Stimulated activated effector memory CD8-positive, alpha-beta T cell treated with anti-CD3 and anti-CD28 coated beads, Interleukin-12 subunit alpha, Interleukin-12 subunit beta, amount 100 ng/mL, for 72 hours (primary cell): ENCODE data around the gene TPM4.
"Not testable (repeated sequence)": the region's sequence is repeated elsewhere in the genome, so short reads cannot be mapped to it uniquely, and the experiment has no call there.

Experiments
- ATAC-seq: fragments of 150-1000 bp; cut with Tn5 transposase; 2 replicates; pipeline ENCODE4 v1.10.0; 2021
- DNase-seq, 2 donors: peaks; one replicate each; pipeline ENCODE4 v3.0.0; 2021 to 2022; ENCODE audit warnings: low spot score in 2 of 2
- H3K27ac Mint-ChIP-seq: one replicate; pipeline ENCODE4 v1.8.0; 2022; ENCODE audit warnings: mild to moderate bottlenecking, mixed read lengths
- H3K36me3 Mint-ChIP-seq: one replicate; pipeline ENCODE4 v1.8.0; 2022; ENCODE audit warnings: mild to moderate bottlenecking, mixed read lengths
- H3K4me1 Mint-ChIP-seq: one replicate; pipeline ENCODE4 v1.8.0; 2022; ENCODE audit warnings: mixed read lengths
- H3K4me3 Mint-ChIP-seq: one replicate; pipeline ENCODE4 v1.8.0; 2022; ENCODE audit warnings: mild to moderate bottlenecking, mixed read lengths
- H3K9me3 Mint-ChIP-seq: one replicate; pipeline ENCODE4 v1.8.0; 2022; ENCODE audit warnings: mixed read lengths

Gene TPM4

DNA sequence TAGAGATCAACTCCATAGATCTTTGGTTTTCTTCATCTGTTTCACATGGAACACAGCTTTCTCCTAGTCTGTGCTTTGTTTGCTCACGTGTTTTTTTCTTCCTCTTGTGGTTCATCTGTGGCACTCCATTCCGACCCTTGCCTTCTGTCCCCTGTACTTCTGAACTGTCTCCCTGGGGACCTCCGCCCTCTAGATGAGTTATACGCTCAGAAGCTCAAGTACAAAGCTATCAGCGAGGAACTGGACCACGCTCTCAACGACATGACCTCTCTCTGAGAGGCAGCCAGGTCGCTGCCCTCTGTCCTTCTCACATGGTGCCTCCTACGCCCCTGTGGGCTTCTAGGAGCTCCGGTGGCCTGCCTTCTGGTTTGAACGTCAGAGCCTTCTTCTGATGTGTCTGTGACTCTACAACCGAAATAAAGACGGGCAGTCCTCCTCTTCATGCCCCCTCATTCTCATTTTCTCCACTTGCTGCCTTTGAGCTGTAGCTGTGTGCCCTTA is 18.8 kb downstream of the TPM4 start:
- Mint-ChIP-seq H3K36me3 (peaks cover 100% of the 10 kb centered on the region), H3K27ac (peak overlapping the region; percentile 68), H3K9me3 (no peaks in the 10 kb centered on the region), H3K4me3 (no peak overlapping the region), H3K4me1 (peaks cover 31% of the 10 kb centered on the region)
- peak; percentile 43 for ATAC-seq
- no peak for DNase-seq

DNA sequence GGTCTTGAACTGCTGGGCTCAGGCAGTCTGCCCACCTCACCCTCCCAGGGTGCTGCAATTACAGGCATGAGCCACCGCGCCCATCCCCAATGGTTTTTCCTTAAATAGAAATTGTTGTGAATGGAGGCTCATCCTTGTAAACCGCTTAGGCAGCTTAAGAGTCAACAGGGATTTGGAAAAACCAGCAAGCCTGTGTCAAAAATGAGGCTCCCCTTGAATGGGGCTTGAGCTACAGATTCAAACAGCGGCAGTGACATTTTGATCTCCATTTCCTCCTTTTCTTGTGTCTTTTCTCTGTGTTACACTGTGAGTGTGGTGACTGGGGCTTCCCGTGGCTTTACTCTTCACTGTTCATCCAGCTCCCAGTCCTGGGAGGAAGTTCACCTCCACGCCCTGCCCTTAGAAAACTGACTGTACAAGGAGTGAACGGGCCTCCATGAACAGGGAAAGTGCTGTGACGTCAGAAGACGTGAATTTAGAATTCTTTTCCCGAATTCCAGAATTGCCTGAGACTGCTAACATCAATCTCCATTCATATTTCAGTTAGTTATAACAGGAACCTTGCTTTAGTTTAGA is 20.1 kb downstream of the TPM4 start:
- DNase-seq, result no peak
- Mint-ChIP-seq H3K9me3 (no peaks in the 10 kb centered on the region), H3K4me3 (no peak overlapping the region), H3K36me3 (peaks cover 100% of the 10 kb centered on the region), H3K27ac (peak overlapping the region; percentile 56), H3K4me1 (peaks cover 31% of the 10 kb centered on the region)
- ATAC-seq, result no peak

DNA sequence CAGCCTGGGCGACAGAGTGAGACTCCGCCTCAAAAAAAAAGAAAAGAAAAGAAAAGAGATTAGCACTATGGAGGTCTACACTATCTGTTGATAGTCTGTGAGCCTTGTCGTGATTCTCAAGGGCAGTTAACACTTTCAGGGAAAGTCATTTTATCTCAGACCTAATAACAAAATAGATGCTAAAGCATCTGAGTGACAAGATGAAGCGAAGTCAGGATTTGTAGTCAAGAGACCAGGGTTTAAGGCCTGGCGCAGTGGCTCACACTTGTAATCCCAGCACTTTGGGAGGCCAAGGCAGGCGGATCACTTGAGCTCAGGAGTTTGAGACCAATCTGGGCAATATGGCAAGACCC is 22.1 kb downstream of the TPM4 start:
- DNase-seq, result no peak
- Mint-ChIP-seq H3K36me3 (peaks cover 100% of the 10 kb centered on the region), H3K9me3 (no peaks in the 10 kb centered on the region), H3K4me3 (no peak overlapping the region), H3K4me1 (peaks cover 22% of the 10 kb centered on the region), H3K27ac (peak overlapping the region; percentile 65)
- ATAC-seq, result no peak

DNA sequence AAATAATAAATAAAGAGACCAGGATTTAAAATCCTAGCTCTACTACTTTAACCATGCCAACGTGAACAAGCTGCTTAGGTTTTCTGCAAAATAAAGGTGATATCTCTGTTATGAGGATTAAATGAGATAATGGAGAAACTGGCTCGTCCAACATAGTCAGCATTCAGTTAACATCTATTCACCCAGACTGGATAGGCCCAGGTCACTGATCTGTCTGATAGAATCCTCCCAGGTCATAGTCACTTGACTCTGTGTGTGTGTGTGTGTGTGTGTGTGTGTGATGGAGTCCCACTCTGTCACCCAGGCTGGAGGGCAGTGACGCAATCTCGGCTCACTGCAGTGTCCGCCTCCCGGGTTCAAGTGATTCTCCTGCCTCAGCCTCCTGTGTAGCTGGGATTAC is 22.5 kb downstream of the TPM4 start:
- DNase-seq, result no peak
- H3K9me3 Mint-ChIP-seq, result no peaks in the 10 kb centered on the region
- H3K4me3 Mint-ChIP-seq, result no peak overlapping the region
- H3K36me3 Mint-ChIP-seq, result peaks cover 100% of the 10 kb centered on the region
- no peak for ATAC-seq
- H3K4me1 Mint-ChIP-seq, result peaks cover 18% of the 10 kb centered on the region
- no peak overlapping the region for H3K27ac Mint-ChIP-seq

DNA sequence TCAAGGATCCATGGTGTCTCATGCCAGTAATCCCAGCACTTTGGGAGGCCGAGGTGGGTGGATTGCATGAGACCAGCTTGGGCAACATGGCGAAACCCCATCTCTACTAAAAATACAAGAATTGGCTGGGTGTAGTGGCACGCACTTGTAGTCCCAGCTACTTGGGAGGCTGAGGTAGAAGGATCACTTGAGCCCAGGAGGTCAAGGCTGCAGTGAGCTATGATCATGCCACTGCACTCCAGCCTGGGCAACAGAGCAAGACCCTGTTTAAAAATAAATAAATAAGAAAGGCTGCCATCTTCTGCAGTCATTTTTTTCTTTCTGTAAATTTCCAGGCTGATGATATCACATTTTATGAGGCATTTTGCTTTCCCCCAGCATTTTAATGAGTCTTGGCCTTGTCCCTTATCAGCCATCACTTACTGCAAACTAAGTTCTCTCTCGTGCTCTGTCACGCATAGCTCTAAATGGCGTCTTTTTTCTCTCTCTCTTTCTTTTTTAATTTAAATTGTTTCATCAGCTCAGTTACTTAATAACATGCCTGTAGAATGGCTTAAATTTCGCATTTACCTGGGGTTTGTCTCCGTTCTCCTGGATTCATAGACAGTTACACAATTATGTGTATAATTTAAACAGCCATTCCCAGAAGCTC is 23.1 kb downstream of the TPM4 start:
- not testable (repeated sequence) for DNase-seq, H3K9me3 Mint-ChIP-seq, ATAC-seq, H3K4me3 Mint-ChIP-seq
- Mint-ChIP-seq H3K27ac (peak overlapping the region; percentile 21), H3K36me3 (peaks cover 100% of the 10 kb centered on the region), H3K4me1 (peaks cover 18% of the 10 kb centered on the region)

DNA sequence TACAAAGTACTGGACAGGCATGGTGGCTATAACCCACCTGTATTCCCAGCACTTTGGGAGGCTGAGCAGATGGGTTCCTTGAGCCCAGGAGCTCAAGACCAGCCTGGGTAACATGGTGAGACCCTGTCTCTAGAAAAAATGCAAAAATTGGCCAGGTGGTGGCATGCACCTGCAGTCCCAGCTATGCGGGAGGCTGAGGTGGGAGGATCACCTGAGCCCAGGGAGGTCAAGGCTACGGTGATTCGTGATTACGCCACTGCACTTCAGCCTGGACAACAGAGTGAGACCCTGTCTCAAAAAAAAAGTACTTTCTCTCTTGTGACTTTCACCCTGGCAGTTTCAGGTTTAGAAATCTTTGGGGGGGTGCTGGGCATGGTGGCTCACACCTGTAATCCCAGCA is 24.2 kb downstream of the TPM4 start:
- no peak overlapping the region for H3K4me3 Mint-ChIP-seq
- ATAC-seq, result no peak
- no peak for DNase-seq
- H3K4me1 Mint-ChIP-seq, result peaks cover 10% of the 10 kb centered on the region
- no peaks in the 10 kb centered on the region for H3K9me3 Mint-ChIP-seq
- H3K36me3 Mint-ChIP-seq, result peaks cover 96% of the 10 kb centered on the region
- no peak overlapping the region for H3K27ac Mint-ChIP-seq

DNA sequence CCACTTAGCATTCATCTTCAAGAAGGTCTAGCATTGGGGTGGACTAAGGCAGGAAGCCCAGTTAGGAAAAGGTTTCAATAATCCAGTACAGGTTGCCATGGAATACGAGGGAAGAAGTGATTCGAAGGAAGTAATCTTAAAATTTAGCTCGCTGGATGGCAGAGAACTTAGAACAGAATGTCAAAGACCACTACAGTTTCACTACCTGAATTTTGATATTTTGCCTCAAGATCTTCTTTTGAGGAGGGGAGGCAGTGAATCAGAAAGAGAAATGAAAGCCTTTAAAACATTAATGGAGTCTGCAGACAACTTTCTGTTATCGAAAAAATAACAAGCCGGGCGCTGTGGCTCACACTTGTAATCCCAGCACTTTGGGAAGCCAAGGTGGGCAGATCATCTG is 28.4 kb downstream of the TPM4 start:
- peaks cover 54% of the 10 kb centered on the region for H3K36me3 Mint-ChIP-seq
- no peaks in the 10 kb centered on the region for H3K9me3 Mint-ChIP-seq
- no peak overlapping the region for H3K4me3 Mint-ChIP-seq
- H3K27ac Mint-ChIP-seq, result no peak overlapping the region
- ATAC-seq (no peak), DNase-seq (no peak)
- H3K4me1 Mint-ChIP-seq, result no peaks in the 10 kb centered on the region

DNA sequence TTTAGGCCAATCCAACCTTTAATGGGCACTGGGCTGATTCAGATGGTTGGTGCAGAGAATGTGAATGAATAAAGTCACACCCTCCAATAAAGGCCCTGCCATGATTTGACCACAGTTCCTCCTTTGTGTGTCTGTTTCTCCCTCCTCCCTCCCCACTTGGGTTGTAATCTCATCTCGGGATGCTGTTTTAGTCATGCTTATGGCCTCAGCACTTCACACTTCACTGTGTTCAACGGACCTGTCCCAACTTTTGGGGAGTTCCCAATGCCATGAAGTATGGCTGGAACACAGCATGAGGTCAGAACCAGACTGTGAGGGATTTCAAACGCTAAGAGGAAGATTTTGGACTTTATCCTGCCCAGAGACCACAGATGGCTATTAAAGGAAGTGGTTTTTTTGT is 29.8 kb downstream of the TPM4 start:
- peaks cover 43% of the 10 kb centered on the region for H3K36me3 Mint-ChIP-seq
- peak overlapping the region; percentile 81 for H3K27ac Mint-ChIP-seq
- H3K9me3 Mint-ChIP-seq, result no peaks in the 10 kb centered on the region
- H3K4me1 Mint-ChIP-seq, result peaks cover 3% of the 10 kb centered on the region
- DNase-seq (no peak), ATAC-seq (peak; percentile 74)
- H3K4me3 Mint-ChIP-seq, result no peak overlapping the region

DNA sequence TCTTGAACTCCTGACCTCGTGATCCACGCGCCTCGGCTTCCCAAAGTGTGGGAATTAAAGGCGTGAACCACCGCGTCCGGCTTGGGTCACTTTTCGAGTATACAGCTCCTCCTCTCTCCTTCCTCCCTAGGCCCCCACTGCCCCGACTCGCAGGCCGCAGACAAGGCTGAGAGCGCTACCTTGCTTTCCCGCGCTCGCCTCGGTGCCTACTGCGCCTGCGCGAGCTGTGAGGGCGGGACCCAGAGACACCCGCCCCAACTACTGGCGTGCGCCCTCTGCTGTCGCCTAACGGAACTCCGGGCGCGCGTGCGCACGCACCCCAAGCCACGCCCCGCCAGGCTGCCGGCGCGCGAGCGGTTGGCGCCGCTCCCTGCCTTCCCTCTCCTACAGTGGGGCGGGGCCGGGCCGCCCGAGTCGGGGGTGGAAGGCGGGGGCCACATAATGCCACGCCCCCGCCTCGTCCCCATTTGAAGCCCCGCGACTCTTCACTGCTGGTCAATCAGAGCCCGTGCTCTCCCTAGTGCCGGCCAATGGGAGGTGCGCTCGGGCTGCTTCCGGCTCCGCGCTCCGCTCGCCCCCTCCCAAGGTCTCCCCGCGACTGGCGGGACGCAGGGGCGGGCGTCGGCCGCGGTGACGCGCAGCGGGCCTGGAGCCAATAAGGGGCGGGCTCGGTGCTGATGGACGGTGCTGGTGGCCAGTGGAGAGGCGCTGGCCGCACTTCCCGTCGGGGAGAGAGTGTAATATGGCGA is 35.0 kb downstream of the TPM4 start, which contains the start of gene RAB8A:
Gene RAB8A, plus strand, starts transcription at position 730 of the 749 bp plus-strand sequence. Its CDS starts 13 bp downstream, at position 743.
- peak; percentile 100 for DNase-seq
- peaks cover 46% of the 10 kb centered on the region for H3K36me3 Mint-ChIP-seq
- H3K4me3 Mint-ChIP-seq, result peak within 1 kb of the TSS; percentile 93
- H3K4me1 Mint-ChIP-seq, result peaks cover 33% of the 10 kb centered on the region
- H3K9me3 Mint-ChIP-seq, result no peaks in the 10 kb centered on the region
- peak within 1 kb of the TSS; percentile 98 for H3K27ac Mint-ChIP-seq
- ATAC-seq, result peak; percentile 96

DNA sequence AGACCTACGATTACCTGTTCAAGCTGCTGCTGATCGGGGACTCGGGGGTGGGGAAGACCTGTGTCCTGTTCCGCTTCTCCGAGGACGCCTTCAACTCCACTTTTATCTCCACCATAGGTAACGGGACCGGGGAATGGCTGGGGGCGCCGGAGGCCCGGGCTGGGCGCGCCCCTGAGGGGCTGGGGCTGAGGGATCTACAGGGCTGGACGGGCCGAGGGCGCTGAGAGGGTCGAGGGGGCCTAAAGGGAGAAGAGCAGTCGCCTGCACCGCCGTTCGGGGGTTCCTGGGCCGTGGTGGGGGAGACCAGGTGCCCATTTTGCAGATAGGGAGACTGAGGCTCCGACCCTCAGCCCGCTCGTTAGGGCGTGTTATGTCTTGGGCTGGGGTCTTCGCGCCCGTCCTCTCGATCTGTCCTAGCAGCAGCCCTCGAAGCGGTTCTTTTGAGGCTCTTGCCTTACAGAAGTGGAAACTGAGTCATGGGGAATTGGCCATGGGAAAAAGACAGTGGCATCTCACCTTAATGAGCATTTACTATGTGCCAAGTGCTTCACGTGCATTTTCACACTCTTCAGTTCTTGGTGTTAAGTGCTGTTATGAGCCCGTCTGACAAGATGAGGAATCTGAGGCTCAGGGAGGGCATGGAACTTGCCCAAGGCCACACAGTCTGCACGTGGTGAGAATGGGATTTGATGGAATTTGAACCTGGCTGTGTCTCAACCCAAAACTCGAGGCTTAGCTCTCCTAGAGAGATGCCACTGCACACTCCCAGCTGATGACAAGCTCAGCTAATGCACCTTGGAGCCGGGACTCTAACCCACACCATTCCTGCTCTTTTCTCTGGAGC is 35.8 kb downstream of the TPM4 start:
- H3K4me3 Mint-ChIP-seq, result peak overlapping the region; percentile 93
- DNase-seq (no peak), ATAC-seq (no peak)
- H3K36me3 Mint-ChIP-seq, result peaks cover 54% of the 10 kb centered on the region
- H3K27ac Mint-ChIP-seq, result peak overlapping the region; percentile 98
- no peaks in the 10 kb centered on the region for H3K9me3 Mint-ChIP-seq
- peaks cover 36% of the 10 kb centered on the region for H3K4me1 Mint-ChIP-seq

DNA sequence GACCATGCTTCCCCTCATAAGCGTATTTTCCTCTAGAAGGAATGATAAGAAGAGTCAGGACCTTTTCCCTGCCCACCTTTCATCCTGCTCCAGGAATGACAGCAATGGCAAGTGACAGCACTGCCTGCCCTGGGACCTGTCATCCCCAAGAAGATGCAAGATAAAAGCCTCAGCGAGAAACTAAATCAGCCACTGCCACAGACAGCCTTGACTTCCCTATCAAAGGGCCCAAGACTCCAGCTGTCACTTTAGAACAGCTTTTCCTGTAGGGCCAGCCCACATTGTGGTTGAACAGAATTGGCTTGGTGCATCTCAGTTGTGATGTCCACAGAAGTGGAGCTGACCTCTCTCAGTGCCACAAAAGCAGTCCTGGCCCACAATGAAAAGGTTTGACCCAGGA is 36.5 kb downstream of the TPM4 start:
- H3K27ac Mint-ChIP-seq, result peak overlapping the region; percentile 98
- H3K4me1 Mint-ChIP-seq, result peaks cover 43% of the 10 kb centered on the region
- DNase-seq, result no peak
- ATAC-seq, result no peak
- H3K36me3 Mint-ChIP-seq, result peaks cover 60% of the 10 kb centered on the region
- H3K4me3 Mint-ChIP-seq, result peak overlapping the region; percentile 93
- no peaks in the 10 kb centered on the region for H3K9me3 Mint-ChIP-seq

DNA sequence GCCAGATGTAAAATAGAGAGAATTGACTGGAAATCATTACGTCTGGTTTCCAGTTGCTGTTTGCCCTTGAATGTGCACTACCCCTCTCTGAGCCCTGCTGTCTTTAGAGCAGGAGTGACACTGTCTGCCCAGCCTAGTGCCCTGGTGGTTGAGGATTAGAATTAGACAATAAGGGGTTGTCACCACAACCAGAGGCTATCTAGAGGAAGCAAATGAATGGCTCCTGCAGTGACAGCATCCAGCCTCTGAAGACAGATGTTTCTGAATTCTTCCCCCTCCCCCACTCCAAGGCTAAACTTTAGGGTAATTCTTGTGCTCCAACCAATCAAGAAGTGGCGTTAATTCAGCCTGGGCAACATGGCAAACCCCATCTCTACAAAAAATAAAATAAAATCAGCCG is 37.4 kb downstream of the TPM4 start:
- Mint-ChIP-seq H3K27ac (peak overlapping the region; percentile 65), H3K4me1 (peaks cover 52% of the 10 kb centered on the region), H3K36me3 (peaks cover 70% of the 10 kb centered on the region), H3K4me3 (peak overlapping the region; percentile 93), H3K9me3 (no peaks in the 10 kb centered on the region)
- ATAC-seq (no peak), DNase-seq (no peak)

DNA sequence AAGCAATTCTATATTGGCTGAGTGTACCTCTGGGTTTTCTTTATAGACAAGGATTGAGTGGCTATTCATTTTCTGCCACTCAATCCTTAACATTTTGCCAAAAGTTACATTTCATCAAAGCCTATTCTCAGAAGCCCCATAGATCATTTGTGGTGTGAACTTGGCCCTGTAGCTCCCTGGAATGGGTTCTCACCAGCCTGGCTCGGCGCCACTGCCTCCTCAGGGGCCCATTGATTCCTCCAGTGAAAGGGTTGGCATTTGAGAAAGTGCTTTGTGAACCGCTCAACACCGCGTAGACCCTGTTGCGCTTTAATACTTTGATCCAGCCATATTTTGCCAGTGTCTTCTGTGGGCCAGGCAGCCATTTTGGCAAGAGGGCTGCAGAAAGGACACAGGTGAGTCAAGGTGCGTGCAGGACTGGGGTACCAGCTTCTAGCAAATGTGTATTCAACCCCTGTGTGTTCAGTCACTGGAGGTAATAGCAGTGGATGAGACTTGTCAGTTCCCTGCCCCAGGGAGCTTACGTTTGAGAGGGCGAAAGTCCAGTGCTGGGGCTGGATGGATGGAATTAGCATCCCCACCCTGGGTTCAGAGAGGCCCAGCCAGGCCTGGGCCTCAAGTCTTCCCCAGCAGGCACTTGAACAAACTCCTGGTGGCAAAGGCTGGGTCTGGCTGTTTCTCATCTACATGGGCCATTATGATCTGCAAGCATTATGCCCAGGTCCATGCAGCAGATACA is 39.2 kb downstream of the TPM4 start:
- DNase-seq (no peak), ATAC-seq (no peak)
- no peaks in the 10 kb centered on the region for H3K9me3 Mint-ChIP-seq
- H3K4me1 Mint-ChIP-seq, result peaks cover 68% of the 10 kb centered on the region
- H3K36me3 Mint-ChIP-seq, result peaks cover 87% of the 10 kb centered on the region
- H3K4me3 Mint-ChIP-seq, result peak overlapping the region; percentile 13
- H3K27ac Mint-ChIP-seq, result peak overlapping the region; percentile 73

DNA sequence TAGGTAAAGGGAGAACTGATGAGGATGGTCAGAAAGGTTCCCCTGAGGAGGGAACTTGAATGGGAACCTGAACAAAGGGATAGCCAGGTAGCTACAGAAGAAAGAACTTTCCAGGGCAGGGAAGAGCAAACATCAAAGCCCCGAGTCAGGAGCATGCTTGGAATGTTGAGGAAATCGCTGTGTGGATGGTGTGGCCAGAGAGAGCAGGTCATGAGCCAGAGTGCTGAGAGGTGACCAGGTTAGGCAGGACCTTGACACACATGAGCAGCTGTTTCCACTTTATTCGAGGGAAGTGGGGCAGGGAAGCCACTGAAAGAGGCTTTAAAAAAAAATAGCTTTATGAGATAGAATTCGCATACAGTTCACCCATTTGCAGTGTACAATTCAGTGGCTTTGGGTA is 39.8 kb downstream of the TPM4 start:
- ATAC-seq (no peak), DNase-seq (no peak)
- Mint-ChIP-seq H3K4me3 (peak overlapping the region; percentile 13), H3K27ac (peak overlapping the region; percentile 73), H3K4me1 (peaks cover 66% of the 10 kb centered on the region), H3K9me3 (no peaks in the 10 kb centered on the region), H3K36me3 (peaks cover 91% of the 10 kb centered on the region)
